GM21576 (cell line): ENCODE results near the gene FBXO36.

Experiments
- ATAC-seq: cut with Tn5 transposase; IDR thresholded peaks from one replicate; pipeline ENCODE4 v1.9.1; 2021; ENCODE audit warnings: mild to moderate bottlenecking, moderate library complexity; ENCODE audit not compliant: unreplicated experiment

The FBXO36 gene

GRCh38 chr2:229969921-229970320 is 47.6 kb downstream of the FBXO36 start:
- ATAC-seq = no peak

GRCh38 chr2:229970406-229970805 is 48.1 kb downstream of the FBXO36 start:
- ATAC-seq = no peak

GRCh38 chr2:229971298-229971790 is 49.0 kb downstream of the FBXO36 start:
- ATAC-seq = no peak

- ATAC-seq = no peak
These were observed 52.0 kb downstream of the FBXO36 start for GRCh38 chr2:229974266-229974665.

GRCh38 chr2:229980431-229981184 is 58.3 kb downstream of the FBXO36 start:
- no peak for ATAC-seq

- ATAC-seq = no peak
These were observed 70.9 kb downstream of the FBXO36 start for GRCh38 chr2:229993236-229993635.

GRCh38 chr2:229996320-229996719 is 74.0 kb downstream of the FBXO36 start:
- no peak for ATAC-seq

GRCh38 chr2:229997565-229997964 is 75.3 kb downstream of the FBXO36 start:
- no peak for ATAC-seq

GRCh38 chr2:230000118-230000841 is 78.0 kb downstream of the FBXO36 start:
- ATAC-seq = peak; percentile 93

GRCh38 chr2:230007931-230008707 is 85.8 kb downstream of the FBXO36 start:
- ATAC-seq = peak; percentile 64

GRCh38 chr2:230008708-230009066 is 86.4 kb downstream of the FBXO36 start:
- ATAC-seq = no peak

- no peak for ATAC-seq
These were observed 88.2 kb downstream of the FBXO36 start for GRCh38 chr2:230010501-230010900.

GRCh38 chr2:230011617-230012016 is 89.3 kb downstream of the FBXO36 start:
- ATAC-seq = no peak

GRCh38 chr2:230012267-230012884 is 90.1 kb downstream of the FBXO36 start:
- no peak for ATAC-seq

- ATAC-seq = no peak
These were observed 94.5 kb downstream of the FBXO36 start for GRCh38 chr2:230016844-230017243.

GRCh38 chr2:230018153-230018552 is 95.8 kb downstream of the FBXO36 start:
- ATAC-seq = no peak

GRCh38 chr2:230019742-230020141 is 97.4 kb downstream of the FBXO36 start:
- no peak for ATAC-seq

- no peak for ATAC-seq
These were observed 101.0 kb downstream of the FBXO36 start for GRCh38 chr2:230023313-230023712.

- no peak for ATAC-seq
These were observed 119.9 kb downstream of the FBXO36 start for GRCh38 chr2:230042195-230042594.

- ATAC-seq = no peak
These were observed 120.7 kb downstream of the FBXO36 start for GRCh38 chr2:230043025-230043424.

- no peak for ATAC-seq
These were observed 121.2 kb downstream of the FBXO36 start for GRCh38 chr2:230043461-230043860.
